Umbilical cord (tissue), 2 donors: ENCODE measurements around the gene ASZ1. TPM values are rescaled to one million over a fixed set of nuclear protein-coding genes. Genes with fewer than 3 reads are reported as not detected.
A peak's percentile ranks its signal among the peaks of the same experiment; 100 is the strongest.
"Not testable (repeated sequence)": the region's sequence is repeated elsewhere in the genome, so short reads cannot be mapped to it uniquely, and the experiment has no call there.

ENCODE experiments used
- DNase-seq: peaks from one replicate; pipeline ENCODE4 v3.0.0-alpha.2; 2015; ENCODE audit warnings: low spot score
- total RNA-seq: library from RNA; depleted of rRNA; stranded (reverse); fragments of >200 nt; gene quantifications from one replicate; pipeline ENCODE4 v1.2.3, GENCODE V29; 2014; ENCODE audit warnings: low replicate concordance; ENCODE audit not compliant: insufficient read depth

The ASZ1 gene
- total RNA-seq: 4.8 TPM

- no peak for DNase-seq
Observed at GRCh38 chr7:117427258-117427701, at the start of gene ASZ1. ASZ1 (minus strand) TSS chr7:117427493; CDS start chr7:117427460, 33 bp downstream.

- no peak for DNase-seq
Observed at GRCh38 chr7:117476557-117477215, 49.4 kb upstream of the ASZ1 start.

GRCh38 chr7:117472335-117472734 is 45.0 kb upstream of the ASZ1 start:
- no peak for DNase-seq

DNA sequence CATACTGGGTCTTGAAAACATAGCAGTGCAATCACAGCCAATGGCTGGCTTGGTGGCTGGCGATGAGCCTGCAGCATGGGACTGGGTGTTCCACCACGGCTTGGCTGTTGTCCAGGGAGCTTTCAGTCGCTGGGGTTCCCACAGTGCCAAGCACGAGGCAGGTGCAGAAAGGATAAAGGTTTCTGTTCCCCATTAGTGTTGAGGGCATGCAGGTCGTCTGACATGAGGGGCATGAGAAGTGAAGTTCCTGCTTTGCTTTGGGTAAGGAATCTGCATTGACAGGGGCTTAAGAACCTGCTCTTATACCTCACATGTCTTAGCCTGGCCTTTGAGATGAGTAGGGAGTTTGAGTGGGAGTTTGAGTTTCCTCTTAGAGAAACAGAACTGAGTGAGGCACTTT is 43.5 kb upstream of the ASZ1 start:
- DNase-seq: no peak

GRCh38 chr7:117468174-117468573 is 40.9 kb upstream of the ASZ1 start:
- DNase-seq: no peak

GRCh38 chr7:117460815-117461214 is 33.5 kb upstream of the ASZ1 start:
- not testable (repeated sequence) for DNase-seq

DNA sequence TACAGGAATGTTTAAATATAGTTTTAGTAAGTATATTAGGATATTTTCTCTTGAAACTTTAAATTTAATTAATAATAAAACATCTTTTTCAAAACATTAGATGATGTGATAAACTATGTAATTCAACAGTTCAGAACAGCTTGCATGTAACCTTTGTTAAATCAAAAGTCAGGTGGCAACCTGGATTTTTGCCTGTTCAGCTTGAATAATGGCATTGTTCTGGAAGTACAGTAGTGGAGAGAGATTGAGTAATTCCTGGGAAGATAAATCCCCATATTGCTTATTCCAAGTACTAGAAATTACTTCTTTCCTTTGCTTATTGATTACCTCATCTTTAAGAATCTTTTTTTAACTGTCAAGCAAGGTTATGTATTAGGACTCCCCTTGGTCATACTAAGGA is 32.4 kb upstream of the ASZ1 start:
- no peak for DNase-seq

DNA sequence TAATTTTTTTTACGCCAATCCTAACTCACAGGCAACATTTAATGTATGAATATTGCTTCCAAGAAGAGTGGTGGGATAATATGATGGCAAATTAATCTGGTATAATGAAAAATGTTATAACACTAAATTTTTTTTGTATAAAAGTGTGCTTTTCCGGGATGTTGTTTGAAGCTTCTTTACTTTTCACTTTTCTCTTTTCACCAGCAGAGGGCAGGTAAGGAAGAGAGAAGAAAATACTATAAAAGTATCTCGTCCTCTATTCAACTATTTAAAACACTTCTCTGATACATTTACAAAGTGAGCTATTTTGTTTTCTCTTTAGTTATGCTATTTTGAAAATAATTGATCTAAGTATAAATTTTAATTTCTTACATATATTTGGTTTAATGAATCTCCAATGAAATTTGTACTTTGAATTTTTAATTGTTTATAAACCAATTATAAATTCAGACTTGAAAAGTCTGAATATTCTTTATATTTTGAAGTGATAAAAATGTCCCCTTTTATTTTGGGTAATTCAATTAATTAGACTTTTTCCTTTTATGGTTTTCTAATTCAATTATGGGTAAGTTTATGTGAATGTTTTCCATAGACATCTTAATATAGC is 31.8 kb upstream of the ASZ1 start:
- DNase-seq: peak; percentile 52

DNA sequence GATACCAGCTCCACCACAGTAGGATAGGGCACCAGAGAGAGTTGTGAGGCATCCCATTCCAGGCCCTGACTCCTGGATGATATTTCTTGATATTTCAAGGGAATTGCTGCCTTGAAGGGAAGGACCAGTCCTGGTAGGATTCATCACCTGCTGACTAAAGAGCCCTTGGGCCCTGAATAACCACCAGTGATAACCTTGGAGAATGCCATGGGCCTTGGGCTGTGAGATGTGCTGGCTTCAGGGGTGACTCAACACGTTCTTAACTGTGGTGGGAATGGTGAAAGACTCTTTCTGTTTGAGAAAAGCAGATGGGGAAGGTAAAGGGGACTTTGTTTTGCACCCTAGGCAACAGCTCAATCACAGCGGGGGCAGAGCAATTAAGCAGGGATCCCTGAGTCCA is 21.4 kb upstream of the ASZ1 start:
- DNase-seq: no peak

DNA sequence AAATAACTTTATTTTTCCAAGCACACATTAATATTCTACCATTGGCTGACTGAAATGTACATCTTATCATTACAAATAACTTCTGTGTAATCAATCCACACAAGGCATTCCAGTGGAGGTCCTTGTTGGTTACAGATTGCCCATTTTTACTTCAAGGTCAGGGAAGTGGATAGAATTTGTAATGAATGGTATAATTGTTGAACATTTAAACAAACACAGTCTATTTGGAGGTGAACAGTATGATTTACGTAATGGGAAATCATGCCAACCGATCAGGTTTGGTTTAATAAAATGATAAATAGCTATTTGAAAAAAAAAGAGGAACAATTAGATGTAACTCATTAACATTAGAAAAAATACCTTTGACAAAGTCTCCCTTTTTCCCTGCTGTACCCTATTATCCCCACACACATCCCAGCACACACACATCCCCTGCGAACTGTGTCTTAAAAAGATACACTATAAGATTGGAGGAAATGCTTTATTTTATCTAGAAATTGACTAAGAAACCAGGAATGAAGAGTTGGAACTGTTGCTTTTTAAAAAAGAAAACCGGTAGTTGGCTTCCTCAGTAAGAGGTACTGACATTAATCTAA is 19.0 kb upstream of the ASZ1 start:
- no peak for DNase-seq

- no peak for DNase-seq
Observed at GRCh38 chr7:117445206-117445605, 17.9 kb upstream of the ASZ1 start.

DNA sequence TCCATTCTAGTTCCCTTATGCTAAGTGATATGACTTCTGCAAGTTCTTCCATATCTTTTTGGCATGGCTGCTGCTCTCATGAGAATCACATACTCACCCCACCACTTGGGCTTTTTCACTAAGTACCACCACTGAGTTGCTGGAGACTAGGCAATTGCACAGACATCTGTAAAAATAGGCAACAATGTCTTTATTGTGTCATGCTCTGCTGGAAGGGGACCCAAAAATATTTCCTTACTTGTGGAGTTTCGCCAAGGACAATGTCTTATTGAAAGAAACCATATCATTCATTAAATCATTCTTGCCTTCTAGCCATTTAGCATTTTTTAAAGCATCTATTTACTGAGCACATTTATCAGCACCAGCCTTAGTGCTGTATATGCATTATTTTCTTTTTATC is 17.4 kb upstream of the ASZ1 start:
- no peak for DNase-seq

DNA sequence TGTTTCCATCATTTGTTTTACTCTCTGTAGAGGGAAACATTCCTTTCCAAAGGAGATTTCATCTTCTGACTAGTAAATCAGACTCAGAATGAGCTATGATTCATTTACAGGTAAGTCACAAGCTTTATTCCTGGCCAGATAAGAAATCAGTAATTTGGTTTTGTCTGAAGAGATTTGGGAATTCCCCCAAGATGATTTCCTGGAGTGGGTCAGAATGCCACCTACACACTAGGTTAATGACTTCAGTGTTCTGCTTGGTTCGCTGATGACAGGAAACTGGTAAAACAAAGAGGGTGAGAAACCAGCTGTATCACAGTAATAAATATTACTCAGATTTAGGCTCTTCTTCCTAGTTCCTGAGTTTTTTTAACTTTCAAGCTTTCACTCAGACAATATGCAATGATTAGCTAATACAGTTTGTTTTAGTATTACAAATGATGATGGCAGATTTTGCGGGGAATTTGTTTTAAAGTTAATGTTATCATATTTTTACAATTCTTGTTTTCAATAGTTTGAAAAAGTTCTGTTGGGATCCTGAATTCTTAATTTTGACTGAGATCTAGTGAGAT is 8.3 kb upstream of the ASZ1 start:
- DNase-seq: no peak

DNA sequence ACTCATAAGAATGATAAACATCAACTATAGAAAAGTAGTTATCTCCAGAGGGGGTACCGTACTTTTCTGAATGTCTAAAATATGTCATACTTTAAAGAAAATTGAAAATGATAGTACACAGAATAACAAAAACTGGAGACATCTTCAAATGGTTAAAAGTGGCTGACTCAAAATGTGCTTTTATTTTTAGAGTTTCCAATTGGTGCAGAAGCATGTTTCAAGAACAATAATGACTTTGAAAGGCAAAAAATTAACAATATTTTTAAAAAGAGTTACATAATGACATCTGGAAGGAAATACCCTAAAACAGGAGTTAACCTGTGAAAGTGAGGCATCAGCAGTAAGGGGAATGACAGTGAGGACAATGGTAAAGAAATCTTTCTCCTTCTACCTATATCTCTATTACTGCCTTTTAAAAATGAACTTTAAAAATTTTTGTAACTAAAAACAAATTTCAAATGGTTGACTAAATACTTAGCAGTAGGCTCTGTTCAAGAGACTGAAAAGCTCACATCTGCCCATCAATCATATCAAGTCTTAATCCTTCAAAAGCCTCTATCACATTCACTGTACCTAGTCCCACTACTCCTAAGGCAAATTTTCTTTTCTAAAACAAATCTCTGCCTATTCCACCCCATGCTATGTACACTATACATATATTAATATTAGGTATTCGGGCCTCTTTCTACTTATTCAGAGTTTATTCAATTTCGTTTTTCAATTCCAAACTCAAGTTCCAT is 3.0 kb downstream of the ASZ1 start:
- DNase-seq: no peak

DNA sequence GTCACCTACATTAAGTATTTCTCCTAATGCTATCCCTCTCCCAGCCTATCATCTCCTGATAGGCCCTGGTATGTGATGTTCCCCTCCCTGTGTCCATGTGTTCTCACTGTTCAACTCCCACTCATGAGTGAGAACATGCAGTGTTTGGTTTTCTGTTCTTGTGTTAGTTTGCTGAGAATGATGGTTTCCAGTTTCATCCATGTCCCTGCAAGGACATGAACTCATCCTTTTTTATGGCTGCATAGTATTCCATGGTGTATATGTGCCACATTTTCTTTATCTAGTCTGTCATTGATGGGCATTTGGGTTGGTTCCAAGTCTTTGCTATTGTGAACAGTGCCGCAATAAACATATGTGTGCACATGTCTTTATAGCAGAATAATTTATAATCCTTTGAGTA is 12.7 kb downstream of the ASZ1 start:
- not testable (repeated sequence) for DNase-seq

- no peak for DNase-seq
Observed at GRCh38 chr7:117412946-117413559, 14.2 kb downstream of the ASZ1 start.

GRCh38 chr7:117412390-117412789 is 14.9 kb downstream of the ASZ1 start:
- no peak for DNase-seq

GRCh38 chr7:117411539-117411938 is 15.8 kb downstream of the ASZ1 start:
- DNase-seq: no peak

- DNase-seq: no peak
Observed at GRCh38 chr7:117408831-117409230, 18.5 kb downstream of the ASZ1 start.

DNA sequence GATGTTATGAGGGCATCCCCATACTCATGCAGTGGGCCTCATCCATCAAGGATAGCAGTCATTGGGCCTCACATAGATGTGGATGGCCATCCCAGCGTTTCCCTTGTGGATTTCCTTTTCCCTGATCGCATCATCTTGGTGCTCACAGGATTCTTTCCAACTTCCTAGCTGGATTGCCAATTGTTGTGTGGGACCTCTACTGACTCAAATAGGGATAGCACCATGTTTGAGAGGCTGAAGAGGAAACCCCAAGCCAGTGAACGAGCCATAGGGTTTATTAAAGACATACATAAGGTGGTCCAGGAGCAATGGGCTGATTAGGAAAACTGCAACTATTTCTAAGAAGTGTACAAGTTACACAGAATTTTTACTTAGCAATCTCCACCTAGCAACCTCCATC is 21.8 kb downstream of the ASZ1 start:
- DNase-seq: no peak

DNA sequence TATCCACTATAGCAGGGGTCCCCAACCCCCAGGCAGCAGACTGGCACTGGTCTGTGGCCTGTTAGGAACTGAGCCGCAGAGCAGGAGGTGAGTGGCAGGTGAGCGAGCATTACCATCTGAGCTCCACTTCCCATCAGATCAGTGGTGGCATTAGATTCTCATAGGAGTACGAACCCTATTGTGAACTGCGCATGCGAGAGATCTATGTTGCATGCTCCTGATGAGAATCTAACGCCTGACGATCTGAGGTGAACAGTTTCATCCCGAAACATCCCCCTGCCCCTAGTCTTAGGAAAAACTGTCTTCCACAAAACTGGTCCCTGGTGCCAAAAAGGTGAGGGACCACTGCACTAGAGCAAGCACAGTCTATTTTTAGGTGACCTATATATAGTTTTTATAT is 23.6 kb downstream of the ASZ1 start:
- no peak for DNase-seq

- DNase-seq: no peak
Observed at GRCh38 chr7:117402109-117402508, 25.2 kb downstream of the ASZ1 start.
